ENCODE results near the gene RET.

The RET gene

DNA sequence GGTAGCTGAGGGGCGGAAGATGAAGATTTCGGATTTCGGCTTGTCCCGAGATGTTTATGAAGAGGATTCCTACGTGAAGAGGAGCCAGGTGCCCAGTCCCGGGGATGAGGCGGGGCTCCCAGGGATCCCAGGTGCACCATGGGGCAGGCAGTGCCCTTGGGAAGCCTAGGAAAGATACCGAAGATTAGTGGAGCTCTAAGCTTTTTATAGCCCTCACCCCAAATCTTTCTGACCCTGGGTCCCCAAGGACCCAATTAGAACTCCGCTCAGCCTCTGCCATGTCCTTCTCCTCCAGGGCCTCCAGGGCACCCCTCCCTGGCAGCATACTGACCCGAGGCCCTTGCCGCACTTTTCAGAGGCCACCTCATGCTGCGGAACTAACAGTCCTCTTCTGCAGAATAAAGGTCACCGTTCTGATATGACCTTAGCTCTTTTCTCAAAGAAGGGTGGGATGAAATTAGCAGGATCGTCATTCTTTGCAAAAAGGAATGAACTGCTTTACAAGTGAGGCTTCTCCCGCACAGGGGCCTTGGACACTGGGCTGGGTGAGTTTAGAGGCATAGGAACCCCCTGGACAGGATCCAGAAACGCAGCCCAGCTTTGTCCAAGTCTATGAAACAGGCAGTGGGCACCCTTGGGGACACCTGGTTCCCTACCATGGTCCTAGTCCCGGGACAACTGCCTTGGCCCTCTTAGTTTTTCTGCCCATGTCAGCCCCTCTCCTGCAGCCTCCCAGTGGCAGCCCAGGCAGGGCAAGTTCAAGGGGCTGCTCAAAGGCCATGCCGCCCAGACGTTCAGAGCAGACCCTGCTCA is 43.5 kb downstream of the RET start:
- no peak for DNase-seq (ENCODE audit: low read depth in 2 of 2)

DNA sequence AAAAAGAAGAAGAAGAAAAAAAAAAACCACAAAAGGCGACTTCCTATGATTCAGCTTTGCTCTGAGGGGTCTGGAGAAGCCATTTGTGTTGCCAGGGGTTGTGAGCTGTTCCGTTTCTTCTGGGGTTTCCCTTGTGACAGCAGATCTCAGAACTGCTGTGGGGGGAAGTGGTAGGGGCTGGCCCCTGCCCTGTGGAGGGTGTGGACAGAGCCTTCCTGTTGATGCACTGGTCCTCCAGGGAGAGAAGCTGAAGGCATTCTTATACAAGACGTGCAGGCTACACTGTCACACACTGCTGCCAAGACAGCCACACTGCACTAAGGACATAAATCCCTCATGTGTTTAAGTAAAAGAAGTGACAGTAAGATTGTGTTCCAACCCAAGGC is 44.1 kb downstream of the RET start:
- peak; percentile 46 to 53 for DNase-seq (ENCODE audit: low read depth in 2 of 2)

DNA sequence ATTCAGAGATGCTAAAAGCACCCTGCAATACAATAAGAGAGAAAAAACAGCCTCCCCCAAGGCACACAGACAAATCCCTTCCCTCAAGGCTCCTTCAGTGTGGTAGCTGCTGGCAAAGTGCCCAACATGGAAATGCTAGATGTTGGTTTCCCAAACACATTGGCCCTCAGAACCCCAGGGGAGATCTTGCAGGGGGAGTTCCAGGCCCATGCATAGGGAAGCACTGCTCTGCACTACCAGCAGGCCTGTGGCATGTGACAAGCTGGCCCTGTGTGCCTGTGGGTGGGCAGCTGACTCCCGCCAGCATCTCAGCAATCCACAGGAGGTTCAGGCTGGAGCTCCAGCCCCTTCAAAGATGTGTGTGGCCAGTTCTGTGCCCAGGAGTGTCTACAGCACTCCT is 44.6 kb downstream of the RET start:
- DNase-seq (ENCODE audit: low read depth in 2 of 2): no peak

DNA sequence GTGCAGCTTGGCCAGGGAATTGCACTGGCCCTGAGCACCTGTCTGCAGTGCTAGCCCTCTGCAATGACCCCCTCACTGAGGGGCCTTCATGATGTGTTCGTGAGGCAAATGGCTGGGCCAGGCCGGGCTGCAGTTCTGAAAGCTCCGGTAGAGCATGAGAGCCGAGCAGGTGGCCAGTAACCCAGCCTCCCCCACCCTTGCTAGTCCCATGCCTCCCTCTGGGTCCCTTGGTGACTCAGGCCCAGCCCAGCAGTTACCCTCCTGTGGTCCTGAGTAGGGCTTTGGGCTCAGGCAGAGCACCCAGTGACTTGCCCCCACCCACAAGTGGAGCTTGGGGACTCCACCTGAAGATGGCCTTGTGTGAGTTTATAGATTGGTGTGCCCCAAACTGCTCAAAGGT is 45.2 kb downstream of the RET start:
- DNase-seq (ENCODE audit: low read depth in 2 of 2): no peak

DNA sequence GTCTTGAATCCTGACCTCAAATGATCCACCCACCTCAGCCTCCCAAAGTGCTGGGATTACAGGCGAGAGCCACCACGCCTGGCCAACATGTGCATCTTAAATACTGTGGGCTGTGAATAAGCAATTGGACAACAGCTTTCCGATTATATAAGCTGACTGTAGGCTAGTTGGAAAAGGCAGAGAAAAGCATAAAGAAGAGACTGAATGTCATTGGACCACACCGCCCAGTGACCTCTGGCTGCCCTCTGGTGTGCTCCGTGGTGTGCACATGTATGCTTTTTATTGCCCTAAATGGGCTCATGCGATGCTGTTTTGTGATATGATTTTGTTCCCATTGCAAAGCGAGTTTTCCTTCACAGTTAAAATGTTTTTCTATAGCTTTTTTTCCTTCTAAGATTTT is 46.0 kb downstream of the RET start:
- DNase-seq (ENCODE audit: low read depth in 2 of 2): no peak

DNA sequence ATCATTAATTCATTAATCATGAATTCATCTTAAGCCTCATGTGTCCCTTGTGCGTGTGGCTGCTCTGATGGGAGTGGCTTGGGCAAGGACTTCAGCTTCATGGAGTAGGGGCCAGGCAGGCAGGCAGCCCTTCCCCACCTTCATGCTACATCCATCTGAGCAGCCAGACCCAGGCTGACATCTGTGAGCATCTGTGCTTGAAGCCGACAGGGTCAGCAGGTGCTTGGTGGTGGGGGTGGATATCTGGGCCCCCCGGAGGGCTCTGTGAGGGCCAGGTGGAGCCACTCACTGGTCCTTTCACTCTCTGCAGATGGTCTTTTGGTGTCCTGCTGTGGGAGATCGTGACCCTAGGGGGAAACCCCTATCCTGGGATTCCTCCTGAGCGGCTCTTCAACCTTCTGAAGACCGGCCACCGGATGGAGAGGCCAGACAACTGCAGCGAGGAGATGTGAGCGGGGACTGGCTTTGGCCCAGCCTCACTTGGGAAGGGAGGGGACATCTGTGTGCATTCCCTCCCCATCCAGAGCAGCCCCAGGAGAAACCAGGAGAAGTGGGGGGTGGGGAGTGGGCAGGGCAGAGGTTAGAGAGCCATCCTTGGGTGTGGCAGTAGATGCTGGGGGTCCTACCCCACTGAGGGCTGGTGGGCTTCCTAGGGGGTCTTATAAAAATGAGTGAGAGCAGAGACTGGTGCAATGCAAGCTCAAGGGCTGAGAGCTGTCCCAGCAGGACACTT is 46.7 kb downstream of the RET start:
- DNase-seq (ENCODE audit: low read depth in 2 of 2): no peak

DNA sequence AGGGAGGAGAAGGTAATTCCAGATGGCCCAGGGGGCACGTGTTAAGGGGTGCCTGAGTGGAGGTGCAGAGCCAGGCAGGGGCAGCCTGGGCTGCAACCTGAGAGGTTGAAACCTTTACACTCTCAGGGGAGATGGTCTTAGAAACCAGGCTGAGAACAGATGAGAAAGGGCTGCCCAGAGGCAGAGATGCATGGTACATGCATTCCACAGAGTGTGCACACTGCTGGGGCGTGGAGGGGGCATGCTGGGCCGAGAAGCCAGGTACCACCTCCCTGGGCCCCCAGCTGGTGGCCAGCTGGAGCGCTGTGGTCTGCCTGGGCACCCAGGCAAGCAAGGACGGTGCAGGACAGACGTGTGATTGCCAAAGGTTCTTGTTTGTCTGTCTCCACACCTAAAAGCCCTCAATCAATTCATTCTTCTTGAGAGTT is 47.2 kb downstream of the RET start:
- DNase-seq (ENCODE audit: low read depth in 2 of 2): no peak

DNA sequence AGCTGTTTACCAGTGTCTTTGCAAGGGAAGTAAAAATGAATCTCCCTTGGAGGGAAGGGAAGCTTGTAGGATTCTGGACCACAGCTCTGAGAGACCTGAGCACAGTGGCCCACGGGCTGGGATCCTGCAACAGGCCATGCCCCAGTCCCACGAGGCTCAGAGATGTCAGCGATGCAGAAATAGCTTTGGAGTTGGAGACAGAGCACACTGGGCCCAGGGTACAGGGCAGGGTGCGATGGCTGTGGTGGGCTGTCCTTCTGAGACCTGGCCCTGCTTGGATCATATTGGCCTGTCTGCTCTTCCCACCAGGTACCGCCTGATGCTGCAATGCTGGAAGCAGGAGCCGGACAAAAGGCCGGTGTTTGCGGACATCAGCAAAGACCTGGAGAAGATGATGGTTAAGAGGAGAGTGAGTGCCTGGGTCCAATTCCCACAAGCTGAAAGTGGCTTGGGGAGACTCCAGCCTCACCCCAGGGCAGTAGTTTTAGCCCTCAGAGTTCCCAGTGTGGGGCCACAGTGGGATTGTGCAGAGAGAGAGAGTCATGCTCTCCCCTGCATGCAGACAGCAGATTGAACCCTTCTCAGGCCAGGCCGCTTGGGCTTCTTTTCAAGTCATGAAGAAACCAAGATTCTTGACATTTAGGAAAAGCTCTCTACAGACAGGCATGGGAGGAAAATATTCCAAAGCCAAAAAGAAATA is 47.9 kb downstream of the RET start:
- no peak for DNase-seq (ENCODE audit: low read depth in 2 of 2)

DNA sequence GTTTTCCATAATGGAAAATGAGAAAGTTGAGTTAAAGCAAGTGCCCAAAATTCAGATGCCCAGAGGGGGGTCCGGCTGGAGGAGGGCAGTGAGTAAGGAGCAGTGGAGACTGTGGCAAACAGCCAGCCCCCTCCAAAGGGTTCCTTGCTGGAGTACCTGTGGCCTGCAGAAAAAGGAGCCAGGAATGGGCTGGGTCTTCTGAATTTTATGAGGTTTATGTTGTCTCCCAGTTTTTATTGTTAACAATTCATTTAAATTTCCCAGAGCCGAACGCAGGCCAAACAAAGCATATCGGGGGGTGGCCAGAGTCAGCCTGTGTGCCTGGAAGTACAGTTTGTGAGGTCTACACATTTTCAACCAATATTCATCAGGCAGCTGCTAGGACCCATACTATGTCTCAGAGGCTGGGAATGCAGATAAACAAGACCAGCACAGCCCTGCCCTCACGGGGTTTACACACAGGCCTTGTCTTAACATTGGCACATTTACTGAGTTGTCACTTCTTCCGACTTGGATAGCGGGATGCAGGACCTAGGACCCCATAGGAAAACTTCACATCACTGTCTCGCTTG is 48.5 kb downstream of the RET start:
- DNase-seq (ENCODE audit: low read depth in 2 of 2): no peak

DNA sequence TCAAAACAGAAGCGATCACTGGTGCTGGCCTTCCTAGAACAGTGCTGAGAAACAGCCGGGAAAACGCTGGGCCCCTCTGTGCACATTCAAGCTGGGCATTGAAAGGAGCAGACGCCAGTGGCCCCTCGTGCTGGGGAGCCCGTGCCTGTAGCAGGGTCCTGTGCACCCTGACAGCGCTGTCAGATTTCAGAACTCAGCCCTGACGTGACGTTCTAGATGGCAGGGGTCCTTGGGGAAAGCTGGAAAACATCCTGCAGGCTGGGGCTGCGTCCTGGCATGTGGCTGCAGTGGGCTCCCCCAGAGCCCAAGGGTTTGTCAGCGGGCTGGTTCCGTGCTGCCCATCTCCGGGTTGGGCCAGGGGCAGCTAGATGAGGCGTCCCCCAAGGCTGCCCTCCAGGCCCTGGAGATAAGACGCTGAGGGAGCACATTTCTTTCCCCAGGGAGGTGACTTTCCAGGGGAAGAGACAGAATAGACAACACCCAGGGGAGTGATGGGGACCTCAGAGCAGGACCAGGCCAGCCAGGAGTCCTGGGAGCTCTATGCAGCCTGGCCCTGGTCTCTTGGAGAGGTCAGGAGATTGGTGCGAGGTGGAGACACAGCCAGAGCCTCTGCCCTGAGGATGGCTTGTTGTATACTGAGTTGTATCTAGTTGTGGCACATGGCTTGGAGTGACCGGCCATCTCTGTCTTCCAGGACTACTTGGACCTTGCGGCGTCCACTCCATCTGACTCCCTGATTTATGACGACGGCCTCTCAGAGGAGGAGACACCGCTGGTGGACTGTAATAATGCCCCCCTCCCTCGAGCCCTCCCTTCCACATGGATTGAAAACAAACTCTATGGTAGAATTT is 49.2 kb downstream of the RET start:
- DNase-seq (ENCODE audit: low read depth in 2 of 2): no peak

DNA sequence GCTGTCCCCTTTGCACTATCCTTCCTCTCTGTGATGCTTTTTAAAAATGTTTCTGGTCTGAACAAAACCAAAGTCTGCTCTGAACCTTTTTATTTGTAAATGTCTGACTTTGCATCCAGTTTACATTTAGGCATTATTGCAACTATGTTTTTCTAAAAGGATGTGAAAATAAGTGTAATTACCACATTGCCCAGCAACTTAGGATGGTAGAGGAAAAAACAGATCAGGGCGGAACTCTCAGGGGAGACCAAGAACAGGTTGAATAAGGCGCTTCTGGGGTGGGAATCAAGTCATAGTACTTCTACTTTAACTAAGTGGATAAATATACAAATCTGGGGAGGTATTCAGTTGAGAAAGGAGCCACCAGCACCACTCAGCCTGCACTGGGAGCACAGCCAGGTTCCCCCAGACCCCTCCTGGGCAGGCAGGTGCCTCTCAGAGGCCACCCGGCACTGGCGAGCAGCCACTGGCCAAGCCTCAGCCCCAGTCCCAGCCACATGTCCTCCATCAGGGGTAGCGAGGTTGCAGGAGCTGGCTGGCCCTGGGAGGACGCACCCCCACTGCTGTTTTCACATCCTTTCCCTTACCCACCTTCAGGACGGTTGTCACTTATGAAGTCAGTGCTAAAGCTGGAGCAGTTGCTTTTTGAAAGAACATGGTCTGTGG is 50.0 kb downstream of the RET start:
- DNase-seq (ENCODE audit: low read depth in 2 of 2): no peak

DNA sequence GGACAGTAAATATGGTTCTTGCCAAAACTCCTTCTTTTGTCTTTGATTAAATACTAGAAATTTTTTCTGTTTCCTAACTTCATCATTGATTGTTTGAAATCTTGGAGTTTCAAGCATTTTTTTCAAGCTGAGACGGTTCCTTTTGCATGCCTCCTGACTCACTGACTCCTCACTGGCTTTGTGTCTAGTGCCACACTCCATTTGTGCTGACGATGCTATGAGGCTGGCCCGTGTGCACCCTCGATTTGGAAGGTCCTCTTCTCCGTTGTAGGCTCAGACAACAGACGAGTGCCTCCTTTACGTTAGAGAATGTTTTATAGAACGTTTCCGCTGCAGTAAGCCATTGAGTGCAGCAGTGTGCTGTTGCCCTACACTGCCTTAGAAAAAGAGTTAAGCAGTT is 50.6 kb downstream of the RET start:
- DNase-seq (ENCODE audit: low read depth in 2 of 2): no peak

DNA sequence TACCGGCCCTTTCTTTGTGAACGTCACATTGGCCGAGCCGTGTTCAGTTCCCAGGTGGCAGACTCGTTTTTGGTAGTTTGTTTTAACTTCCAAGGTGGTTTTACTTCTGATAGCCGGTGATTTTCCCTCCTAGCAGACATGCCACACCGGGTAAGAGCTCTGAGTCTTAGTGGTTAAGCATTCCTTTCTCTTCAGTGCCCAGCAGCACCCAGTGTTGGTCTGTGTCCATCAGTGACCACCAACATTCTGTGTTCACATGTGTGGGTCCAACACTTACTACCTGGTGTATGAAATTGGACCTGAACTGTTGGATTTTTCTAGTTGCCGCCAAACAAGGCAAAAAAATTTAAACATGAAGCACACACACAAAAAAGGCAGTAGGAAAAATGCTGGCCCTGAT is 51.5 kb downstream of the RET start:
- no peak for DNase-seq (ENCODE audit: low read depth in 2 of 2)

DNA sequence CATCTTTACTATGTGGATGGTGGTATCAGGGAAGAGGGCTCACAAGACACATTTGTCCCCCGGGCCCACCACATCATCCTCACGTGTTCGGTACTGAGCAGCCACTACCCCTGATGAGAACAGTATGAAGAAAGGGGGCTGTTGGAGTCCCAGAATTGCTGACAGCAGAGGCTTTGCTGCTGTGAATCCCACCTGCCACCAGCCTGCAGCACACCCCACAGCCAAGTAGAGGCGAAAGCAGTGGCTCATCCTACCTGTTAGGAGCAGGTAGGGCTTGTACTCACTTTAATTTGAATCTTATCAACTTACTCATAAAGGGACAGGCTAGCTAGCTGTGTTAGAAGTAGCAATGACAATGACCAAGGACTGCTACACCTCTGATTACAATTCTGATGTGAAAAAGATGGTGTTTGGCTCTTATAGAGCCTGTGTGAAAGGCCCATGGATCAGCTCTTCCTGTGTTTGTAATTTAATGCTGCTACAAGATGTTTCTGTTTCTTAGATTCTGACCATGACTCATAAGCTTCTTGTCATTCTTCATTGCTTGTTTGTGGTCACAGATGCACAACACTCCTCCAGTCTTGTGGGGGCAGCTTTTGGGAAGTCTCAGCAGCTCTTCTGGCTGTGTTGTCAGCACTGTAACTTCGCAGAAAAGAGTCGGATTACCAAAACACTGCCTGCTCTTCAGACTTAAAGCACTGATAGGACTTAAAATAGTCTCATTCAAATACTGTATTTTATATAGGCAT is 52.3 kb downstream of the RET start:
- no peak for DNase-seq (ENCODE audit: low read depth in 2 of 2)

DNA sequence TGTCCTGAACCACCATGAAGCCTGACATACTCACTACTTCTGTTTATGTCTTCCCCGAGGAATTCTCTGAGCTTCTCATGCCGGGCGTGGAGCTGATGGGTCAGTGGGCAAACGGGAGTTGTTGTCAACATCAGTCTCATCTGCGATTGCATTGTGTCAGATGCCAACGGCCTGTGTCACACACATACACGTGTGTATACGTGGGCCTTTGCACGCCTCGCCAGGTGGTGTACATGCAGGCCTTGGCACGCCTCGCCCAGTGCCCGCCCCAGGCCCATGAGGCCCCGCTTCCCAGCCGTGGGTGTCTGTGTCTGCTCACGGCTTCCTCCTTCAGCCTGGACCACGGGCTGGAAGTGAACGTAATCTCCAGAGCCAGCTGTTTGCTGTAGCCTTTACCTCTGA is 53.9 kb downstream of the RET start:
- DNase-seq (ENCODE audit: low read depth in 2 of 2): no peak

DNA sequence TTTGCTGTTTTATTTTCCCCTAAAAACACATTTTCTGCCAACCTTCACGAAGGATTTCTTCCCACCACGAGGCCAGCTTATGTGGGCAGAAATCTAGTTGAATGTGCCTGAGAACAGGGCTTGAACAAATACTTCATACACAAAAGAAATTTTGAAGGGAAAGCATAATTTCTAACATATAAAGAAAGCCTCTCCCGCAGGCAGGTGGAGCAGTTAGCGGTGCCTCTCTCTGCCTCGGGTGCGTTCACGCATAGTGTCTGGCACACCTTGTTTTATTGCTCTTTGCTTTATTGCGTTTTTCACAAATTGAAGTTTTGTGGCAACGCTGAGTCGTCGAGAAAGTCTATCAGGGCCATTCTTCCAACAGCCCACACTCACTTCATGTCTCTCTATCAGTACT is 54.4 kb downstream of the RET start:
- no peak for DNase-seq (ENCODE audit: low read depth in 2 of 2)

DNA sequence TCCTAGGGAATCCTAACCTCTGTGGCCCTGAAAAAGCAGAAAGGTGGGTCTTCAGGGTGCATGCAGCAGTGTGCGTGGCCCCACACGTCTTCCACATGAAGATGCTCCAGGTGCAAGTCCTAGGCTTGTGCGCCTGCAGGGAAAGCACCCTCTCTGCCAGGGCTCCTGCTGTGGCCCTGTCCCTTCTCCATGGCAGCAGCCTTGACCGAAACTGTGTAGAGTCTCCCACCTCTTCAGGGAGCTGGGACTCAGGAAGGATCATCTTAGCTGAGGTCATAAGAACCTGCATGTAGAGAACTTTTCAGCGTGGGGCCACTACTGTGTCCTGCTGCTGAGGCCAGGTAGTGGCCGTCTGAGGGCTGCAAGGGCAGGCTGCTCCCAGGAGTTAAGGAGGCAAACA is 55.0 kb downstream of the RET start:
- DNase-seq (ENCODE audit: low read depth in 2 of 2): no peak

DNA sequence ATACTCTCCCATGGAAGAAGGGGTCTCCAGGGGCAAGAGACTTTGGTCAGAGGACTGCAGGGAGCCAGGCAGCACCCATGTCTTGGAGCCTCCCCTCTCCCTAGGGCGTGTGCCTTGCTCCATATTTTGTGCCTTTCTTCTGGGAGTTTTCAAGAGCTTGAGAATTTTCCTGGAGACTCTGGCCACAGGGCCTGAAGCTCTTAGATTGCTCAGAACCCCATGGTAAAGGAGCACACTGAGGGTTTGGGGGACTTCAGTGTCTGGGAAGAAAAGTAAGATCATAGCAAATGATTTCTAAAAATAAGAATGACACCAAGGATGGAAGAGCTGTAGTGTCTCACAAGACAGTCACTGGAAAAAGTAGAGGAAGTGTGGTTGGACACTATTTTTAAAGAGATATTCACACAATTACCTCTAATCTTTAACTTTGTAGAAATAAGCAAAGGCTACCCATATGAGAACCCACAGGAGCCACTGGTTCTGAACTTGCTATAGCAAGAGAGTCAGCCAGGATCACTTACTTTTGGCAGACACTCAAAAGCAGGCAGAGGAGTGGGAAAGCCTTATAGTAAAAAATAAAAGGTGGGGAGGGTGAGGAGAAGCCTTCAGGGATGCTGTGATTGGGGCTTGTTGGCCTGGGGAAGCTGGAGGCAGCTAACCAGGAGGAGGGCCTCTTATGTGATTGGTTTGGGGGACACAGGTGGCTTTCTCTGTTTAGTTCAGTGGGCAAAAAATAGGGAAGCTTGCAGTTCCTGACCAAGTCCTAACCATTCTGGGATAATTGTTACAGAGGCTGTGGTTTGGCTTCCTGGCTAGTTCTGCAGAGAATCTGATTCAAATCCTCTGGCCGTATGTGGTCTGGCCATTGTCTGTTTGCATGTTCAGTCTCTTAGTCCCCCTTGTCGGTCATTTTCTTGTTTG is 56.3 kb downstream of the RET start:
- no peak for DNase-seq (ENCODE audit: low read depth in 2 of 2)

Measured in stimulated activated CD8-positive, alpha-beta memory T cell treated with anti-CD3 and anti-CD28 coated beads, Interleukin-2, amount 100 ng/mL, for 48 hours (primary cell).